Calu3 (cell line): ENCODE results near the gene CCSER1. TPM values are rescaled to one million over a fixed set of nuclear protein-coding genes. Genes with fewer than 3 reads are reported as not detected.
"Not testable (repeated sequence)": the region's sequence is repeated elsewhere in the genome, so short reads cannot be mapped to it uniquely, and the experiment has no call there.

Experiments used
- BruUV-seq: library from RNA; stranded (reverse); fragments of 400-500 nt; replicated peaks from 2 replicates; lab custom pipeline; 2021; lab: Mats Ljungman, UMichigan
- CTCF ChIA-PET: fragments of 300-600 bp; sonication (Branson Sonifier 250); formaldehyde crosslinking; loops from one replicate; lab custom pipeline; 2022; ENCODE audit warnings: antibody characterized with exemption; lab: Charles Lee
- DNase-seq: peaks from one replicate; pipeline ENCODE4 v3.0.0; 2022
- H3K27ac Mint-ChIP-seq: one replicate; pipeline ENCODE4 v1.8.0; 2022; ENCODE audit warnings: mixed read lengths; ENCODE audit not compliant: unreplicated experiment
- H3K27me3 Mint-ChIP-seq: one replicate; pipeline ENCODE4 v1.8.0; 2022; ENCODE audit warnings: mixed read lengths; ENCODE audit not compliant: unreplicated experiment
- H3K36me3 Mint-ChIP-seq: one replicate; pipeline ENCODE4 v1.8.0; 2022; ENCODE audit warnings: mild to moderate bottlenecking, moderate library complexity, mixed read lengths; ENCODE audit not compliant: insufficient read depth, unreplicated experiment
- H3K4me1 Mint-ChIP-seq: one replicate; pipeline ENCODE4 v1.8.0; 2022; ENCODE audit warnings: mild to moderate bottlenecking, low read depth, mixed read lengths; ENCODE audit not compliant: unreplicated experiment
- H3K4me3 Mint-ChIP-seq: one replicate; pipeline ENCODE4 v1.8.0; 2022; ENCODE audit warnings: mild to moderate bottlenecking, low read depth, moderate library complexity, mixed read lengths; ENCODE audit not compliant: unreplicated experiment
- H3K9me3 Mint-ChIP-seq: one replicate; pipeline ENCODE4 v1.8.0; 2022; ENCODE audit warnings: low read depth, mixed read lengths; ENCODE audit not compliant: unreplicated experiment
- CTCF ChIP-seq: fragments of 200-600 bp; IDR thresholded peaks from one replicate; pipeline ENCODE4 v1.8.0; 2022; ENCODE audit warnings: antibody characterized with exemption; ENCODE audit not compliant: unreplicated experiment
- intact Hi-C: fragments of 100-400 bp; cut with micrococcal nuclease; formaldehyde crosslinking; loops from one replicate; pipeline ENCODE4 v1.10.0; 2022; ENCODE audit not compliant: unreplicated experiment
- total RNA-seq: library from RNA; stranded (reverse); gene quantifications from 2 replicates; pipeline ENCODE4 v1.2.3, GENCODE V29; 2022

CCSER1 gene
- total RNA-seq, 1 experiment from 2014 or later = 6.2 TPM

GRCh38 chr4:91362125-91362524 is 1234.9 kb downstream of the CCSER1 start:
- Mint-ChIP-seq H3K4me1 (peaks cover 28% of the 10 kb centered on the region), H3K36me3 (peaks cover 18% of the 10 kb centered on the region), H3K27me3 (no peaks in the 10 kb centered on the region), H3K4me3 (no peak overlapping the region), H3K27ac (no peak overlapping the region), H3K9me3 (no peaks in the 10 kb centered on the region)
- intact Hi-C loops = loop anchor here (10.0 kb wide), 1 partner anchor 143 kb away; no protein-coding TSS in a partner anchor
- no peak for TF ChIP-seq CTCF
- no peak for DNase-seq
- no TSS peak for BruUV-seq
- CTCF ChIA-PET = no interaction called here

GRCh38 chr4:91366554-91366953 is 1239.4 kb downstream of the CCSER1 start:
- H3K4me1 Mint-ChIP-seq = peaks cover 7% of the 10 kb centered on the region
- no peak overlapping the region for H3K4me3 Mint-ChIP-seq
- BruUV-seq = no TSS peak
- no peak for DNase-seq
- no peaks in the 10 kb centered on the region for H3K36me3 Mint-ChIP-seq
- intact Hi-C loops = loop anchor here (10.0 kb wide), 1 partner anchor 138 kb away; no protein-coding TSS in a partner anchor
- H3K27ac Mint-ChIP-seq = no peak overlapping the region
- H3K27me3 Mint-ChIP-seq = no peaks in the 10 kb centered on the region
- CTCF ChIA-PET = no interaction called here
- TF ChIP-seq CTCF = no peak
- no peaks in the 10 kb centered on the region for H3K9me3 Mint-ChIP-seq

- intact Hi-C loops = loop anchor here (10.0 kb wide), 1 partner anchor 136 kb away; no protein-coding TSS in a partner anchor
- H3K4me1 Mint-ChIP-seq = peaks cover 11% of the 10 kb centered on the region
These were observed 1241.9 kb downstream of the CCSER1 start for GRCh38 chr4:91369116-91369515.

GRCh38 chr4:91373546-91373945 is 1246.4 kb downstream of the CCSER1 start:
- intact Hi-C loops = no loop called here
- H3K9me3 Mint-ChIP-seq = no peaks in the 10 kb centered on the region
- no peak overlapping the region for H3K4me3 Mint-ChIP-seq
- no peak for DNase-seq
- no peaks in the 10 kb centered on the region for H3K36me3 Mint-ChIP-seq
- peak overlapping the region; percentile 79 for H3K27ac Mint-ChIP-seq
- BruUV-seq = no TSS peak
- H3K4me1 Mint-ChIP-seq = peaks cover 12% of the 10 kb centered on the region
- no peaks in the 10 kb centered on the region for H3K27me3 Mint-ChIP-seq
- TF ChIP-seq CTCF = no peak
- CTCF ChIA-PET = interaction anchor here (0.6 kb wide), 1 partner anchor 1457 kb away, joined by 4 read pairs; no protein-coding TSS in a partner anchor

More at GRCh38 chr4:91369116-91369515, 1241.9 kb downstream of the CCSER1 start:
- no peak overlapping the region for H3K4me3 Mint-ChIP-seq
- H3K27ac Mint-ChIP-seq = no peak overlapping the region
- TF ChIP-seq CTCF = no peak
- CTCF ChIA-PET = interaction anchor here (0.6 kb wide), 1 partner anchor 411 kb away, joined by 4 read pairs; no protein-coding TSS in a partner anchor
- H3K27me3 Mint-ChIP-seq = no peaks in the 10 kb centered on the region
- DNase-seq = no peak
- H3K36me3 Mint-ChIP-seq = no peaks in the 10 kb centered on the region
- no TSS peak for BruUV-seq
- no peaks in the 10 kb centered on the region for H3K9me3 Mint-ChIP-seq

GRCh38 chr4:91405431-91405830 is 1278.2 kb downstream of the CCSER1 start:
- BruUV-seq, H3K27me3 Mint-ChIP-seq, H3K9me3 Mint-ChIP-seq, intact Hi-C loops, H3K4me1 Mint-ChIP-seq, H3K4me3 Mint-ChIP-seq, H3K27ac Mint-ChIP-seq, CTCF ChIA-PET, H3K36me3 Mint-ChIP-seq, DNase-seq: not testable (repeated sequence)
